Stomach smooth muscle (tissue), 2 donors: ENCODE measurements around the gene CADPS.

Source experiments
- H3K27ac ChIP-seq: one replicate; pipeline ENCODE4 v1.7.0; 2013; ENCODE audit warnings: mild to moderate bottlenecking, low read length, inconsistent platforms
- H3K27me3 ChIP-seq, 2 donors: one replicate each; pipeline ENCODE4 v1.7.0; 2013; ENCODE audit warnings: low read length in 2 of 2; ENCODE audit not compliant: insufficient read depth in 2 of 2, control insufficient read depth in 1 of 2
- H3K36me3 ChIP-seq, 2 donors: one replicate each; pipeline ENCODE4 v1.7.0; 2013; ENCODE audit warnings: low read length in 2 of 2; ENCODE audit not compliant: control insufficient read depth in 2 of 2, insufficient read depth in 2 of 2
- H3K4me1 ChIP-seq: one replicate; pipeline ENCODE4 v1.7.0; 2013; ENCODE audit warnings: low read length; ENCODE audit not compliant: control insufficient read depth, insufficient read depth
- H3K4me3 ChIP-seq, 2 donors: one replicate each; pipeline ENCODE4 v1.7.0; 2013; ENCODE audit warnings: low read length in 2 of 2
- H3K9ac ChIP-seq, 2 donors: one replicate each; pipeline ENCODE4 v1.7.0; 2013; ENCODE audit warnings: low read length in 2 of 2, mild to moderate bottlenecking in 1 of 2
- H3K9me3 ChIP-seq, 2 donors: one replicate each; pipeline ENCODE4 v1.7.0; 2013; ENCODE audit warnings: low read length in 2 of 2; ENCODE audit not compliant: control insufficient read depth in 2 of 2
- donor health status: healthy.
- donor health status: Pancreatic carcinoma.

Gene CADPS

DNA sequence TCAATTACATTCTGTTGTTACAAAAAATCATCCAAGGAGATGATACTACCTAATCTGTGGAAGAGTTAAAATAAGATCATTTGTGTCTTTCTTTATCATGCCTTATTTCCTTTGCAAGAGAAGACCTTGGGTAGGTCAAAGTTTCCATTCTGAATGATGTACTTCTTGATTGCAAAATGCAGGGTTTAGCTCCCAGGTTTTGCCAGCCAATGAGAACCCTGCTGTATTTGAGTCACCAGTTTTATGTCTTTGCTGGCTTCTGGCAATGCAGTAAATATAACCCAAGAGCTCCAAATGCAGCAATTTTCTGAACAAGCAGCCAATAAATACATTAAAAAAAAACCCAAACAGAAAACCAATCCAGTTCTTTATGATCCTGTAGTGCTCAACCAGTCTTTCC lies 204.9 kb downstream of the CADPS start:
- H3K9me3 ChIP-seq = no peaks in the 10 kb centered on the region
- H3K27me3 ChIP-seq = peaks cover 0 to 3% of the 10 kb centered on the region in 2 donors
- H3K9ac ChIP-seq = no peak overlapping the region
- H3K4me1 ChIP-seq = peaks cover 3% of the 10 kb centered on the region
- H3K36me3 ChIP-seq = no peaks in the 10 kb centered on the region
- no peak overlapping the region for H3K4me3 ChIP-seq
- H3K27ac ChIP-seq = no peak overlapping the region

DNA sequence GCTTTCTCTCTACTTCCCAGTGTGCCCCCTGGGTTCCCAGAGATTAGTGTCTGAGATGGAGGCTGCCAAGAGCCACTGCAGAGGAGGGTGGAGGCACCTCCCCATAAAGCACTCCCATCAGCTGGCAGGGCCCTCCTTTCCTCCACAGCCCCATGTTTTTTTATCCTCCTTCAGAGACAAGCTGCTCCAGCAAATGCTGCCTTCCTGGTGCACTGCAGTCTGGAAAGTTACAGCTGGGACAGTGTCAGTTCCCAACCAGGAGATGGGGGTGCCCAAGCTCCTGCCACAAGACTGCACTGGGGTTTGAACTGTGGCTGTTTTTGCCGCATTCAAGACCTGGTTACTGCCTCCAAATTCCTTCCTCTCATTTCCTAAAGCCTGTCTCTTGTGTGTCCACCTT lies 206.1 kb downstream of the CADPS start:
- H3K4me1 ChIP-seq = peaks cover 3% of the 10 kb centered on the region
- peaks cover 0 to 3% of the 10 kb centered on the region in 2 donors for H3K27me3 ChIP-seq
- H3K9me3 ChIP-seq = no peaks in the 10 kb centered on the region
- no peak overlapping the region for H3K9ac ChIP-seq
- H3K36me3 ChIP-seq = no peaks in the 10 kb centered on the region
- no peak overlapping the region for H3K4me3 ChIP-seq
- no peak overlapping the region for H3K27ac ChIP-seq

GRCh38 chr3:62667714-62668113 lies 207.5 kb downstream of the CADPS start:
- Histone ChIP-seq H3K27me3 (peaks cover 0 to 3% of the 10 kb centered on the region in 2 donors), H3K36me3 (no peaks in the 10 kb centered on the region), H3K9ac (no peak overlapping the region), H3K4me3 (no peak overlapping the region), H3K27ac (no peak overlapping the region), H3K9me3 (no peaks in the 10 kb centered on the region), H3K4me1 (peaks cover 3% of the 10 kb centered on the region)

DNA sequence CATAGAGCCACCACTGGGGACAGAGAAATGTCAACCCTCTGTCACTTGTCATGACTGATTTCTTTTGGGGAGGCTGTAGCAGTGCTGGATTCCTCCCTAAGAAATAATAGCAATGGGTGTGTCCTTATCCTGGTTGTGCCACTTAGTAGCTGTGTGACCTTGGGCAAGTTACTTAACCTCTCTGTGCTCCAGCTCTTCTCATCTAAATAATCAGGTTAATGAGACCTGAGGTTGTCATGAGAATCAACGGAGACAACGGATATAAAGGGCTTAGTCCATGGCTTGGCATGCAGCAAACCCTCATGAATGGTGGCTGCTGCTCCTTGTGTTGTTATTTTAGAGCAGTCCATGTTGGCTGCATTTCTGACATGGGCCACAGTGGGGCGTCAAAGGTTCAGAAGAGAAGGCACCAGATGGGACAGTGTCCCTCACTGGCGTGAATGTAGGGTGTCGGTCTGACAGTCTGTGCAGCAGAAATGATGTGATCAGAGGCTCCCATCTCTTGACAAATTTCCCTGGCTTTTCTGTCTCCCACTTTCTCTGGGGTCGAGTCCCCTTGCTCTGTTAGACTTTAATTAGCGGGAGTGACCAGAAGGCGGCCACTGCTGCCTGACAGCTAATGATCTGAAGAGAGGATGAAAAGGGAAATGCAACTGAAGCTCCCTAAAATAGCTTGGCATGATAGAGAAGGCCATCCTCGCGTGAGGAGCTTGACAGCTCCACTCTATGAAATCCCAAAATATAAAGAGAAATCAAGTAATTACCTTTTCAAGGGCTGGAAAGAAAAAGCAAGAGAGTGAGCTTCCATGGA lies 209.4 kb downstream of the CADPS start:
- no peak overlapping the region for H3K9ac ChIP-seq
- H3K27ac ChIP-seq = no peak overlapping the region
- peaks cover 0 to 3% of the 10 kb centered on the region in 2 donors for H3K27me3 ChIP-seq
- no peak overlapping the region for H3K4me3 ChIP-seq
- no peaks in the 10 kb centered on the region for H3K9me3 ChIP-seq
- H3K36me3 ChIP-seq = no peaks in the 10 kb centered on the region
- peaks cover 3% of the 10 kb centered on the region for H3K4me1 ChIP-seq

GRCh38 chr3:62662677-62663076 lies 212.5 kb downstream of the CADPS start:
- H3K9ac ChIP-seq = no peak overlapping the region
- H3K9me3 ChIP-seq = no peaks in the 10 kb centered on the region
- no peak overlapping the region for H3K4me3 ChIP-seq
- H3K4me1 ChIP-seq = peaks cover 3% of the 10 kb centered on the region
- no peak overlapping the region for H3K27ac ChIP-seq
- peaks cover 0 to 8% of the 10 kb centered on the region in 2 donors for H3K27me3 ChIP-seq
- H3K36me3 ChIP-seq = no peaks in the 10 kb centered on the region

DNA sequence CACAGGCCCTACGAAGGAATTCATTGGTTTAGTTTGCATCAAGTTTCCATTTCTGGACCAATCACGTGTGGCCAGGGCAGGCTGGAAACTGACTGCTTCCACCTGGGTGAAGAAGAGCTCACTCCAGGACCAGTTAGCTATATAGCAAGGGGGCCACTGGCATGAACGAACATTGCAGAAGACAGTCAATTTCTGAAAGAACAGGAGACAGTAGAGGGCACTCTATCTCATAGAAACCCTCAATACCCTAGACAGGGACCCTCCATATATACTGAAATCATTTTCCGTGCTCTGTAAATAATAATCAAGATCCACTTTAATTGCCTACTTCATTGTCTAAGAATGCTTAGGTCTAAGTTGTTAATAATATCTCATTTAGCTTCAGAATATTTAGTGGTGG lies 215.6 kb downstream of the CADPS start:
- no peak overlapping the region for H3K9ac ChIP-seq
- H3K4me1 ChIP-seq = no peaks in the 10 kb centered on the region
- peaks cover 0 to 5% of the 10 kb centered on the region in 2 donors for H3K27me3 ChIP-seq
- no peaks in the 10 kb centered on the region for H3K9me3 ChIP-seq
- H3K36me3 ChIP-seq = no peaks in the 10 kb centered on the region
- no peak overlapping the region for H3K4me3 ChIP-seq
- no peak overlapping the region for H3K27ac ChIP-seq

DNA sequence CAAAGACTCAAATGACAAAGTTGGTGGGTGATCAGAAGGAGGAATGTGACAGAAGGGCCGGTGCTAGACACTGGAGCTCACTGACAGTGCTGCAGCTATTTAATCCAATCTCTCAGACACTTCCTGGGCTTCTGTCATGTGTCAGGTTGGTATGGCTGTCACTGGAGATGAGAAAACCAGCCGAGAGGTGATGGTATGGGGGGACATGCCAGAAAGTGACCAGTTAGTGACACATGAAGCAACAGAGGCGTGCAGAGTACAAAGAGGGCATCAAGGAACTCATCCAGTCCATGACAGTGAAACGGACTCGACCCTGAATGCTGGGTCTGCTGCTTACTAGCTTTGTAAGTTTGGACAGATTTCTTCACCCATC lies 219.5 kb downstream of the CADPS start:
- no peak overlapping the region for H3K27ac ChIP-seq
- peaks cover 6 to 8% of the 10 kb centered on the region in 2 donors for H3K27me3 ChIP-seq
- no peak overlapping the region for H3K4me3 ChIP-seq
- H3K4me1 ChIP-seq = no peaks in the 10 kb centered on the region
- H3K9me3 ChIP-seq = no peaks in the 10 kb centered on the region
- H3K36me3 ChIP-seq = no peaks in the 10 kb centered on the region
- no peak overlapping the region for H3K9ac ChIP-seq

DNA sequence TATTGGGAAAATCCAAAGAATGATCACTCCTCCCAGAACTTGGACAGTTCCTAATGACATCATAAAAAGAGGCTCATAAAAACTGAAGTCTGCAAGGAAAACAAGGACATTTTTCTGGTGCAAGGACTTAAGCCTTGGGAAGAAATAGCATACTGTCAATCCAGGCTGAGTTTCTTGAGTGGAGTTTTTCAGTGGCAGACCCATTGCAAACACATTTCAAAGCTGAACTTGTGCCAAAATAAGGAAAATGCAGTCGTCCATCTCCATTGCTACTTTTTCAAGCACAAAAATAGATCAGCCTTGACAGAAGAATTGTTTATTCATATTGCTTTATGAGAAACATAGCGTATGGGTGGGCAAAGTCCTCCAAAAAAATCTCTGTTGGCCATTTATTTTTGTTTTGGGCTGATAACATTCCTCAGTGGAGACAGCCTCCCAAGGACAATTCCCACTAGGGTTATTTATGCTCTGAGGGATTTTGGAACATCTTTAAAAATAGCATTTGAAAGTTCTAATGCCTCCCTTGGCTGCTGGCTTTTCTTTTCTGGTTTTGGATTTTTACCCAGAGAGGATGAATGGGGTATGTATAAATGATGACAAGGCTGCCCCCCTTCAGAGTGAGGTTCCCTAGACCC lies 220.0 kb downstream of the CADPS start:
- Histone ChIP-seq H3K9ac (no peak overlapping the region), H3K27me3 (peaks cover 6 to 8% of the 10 kb centered on the region in 2 donors), H3K9me3 (no peaks in the 10 kb centered on the region), H3K4me1 (no peaks in the 10 kb centered on the region), H3K27ac (no peak overlapping the region), H3K4me3 (no peak overlapping the region), H3K36me3 (no peaks in the 10 kb centered on the region)

DNA sequence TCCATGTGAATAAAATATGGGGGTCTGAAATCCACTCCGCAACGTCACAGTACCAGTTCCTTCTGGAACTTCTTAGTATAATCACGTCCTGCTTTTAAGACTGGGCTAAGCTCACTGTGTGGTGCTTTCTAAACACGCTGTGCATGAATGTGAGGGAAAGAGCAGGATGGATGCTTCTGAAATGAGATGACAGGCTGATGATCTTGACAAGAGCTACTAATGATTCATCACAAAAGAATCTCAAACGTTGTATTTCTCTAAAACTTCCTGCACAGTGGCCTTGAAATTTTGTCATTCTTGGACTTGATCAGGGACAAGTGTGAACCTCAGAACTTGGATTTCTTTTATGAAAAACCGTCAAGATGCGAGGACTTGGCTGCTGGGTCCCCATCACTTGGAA lies 221.4 kb downstream of the CADPS start:
- Histone ChIP-seq H3K4me3 (no peak overlapping the region), H3K27me3 (peaks cover 3 to 6% of the 10 kb centered on the region in 2 donors), H3K9ac (no peak overlapping the region)

GRCh38 chr3:62647711-62648110 lies 227.5 kb downstream of the CADPS start:
- H3K4me1 ChIP-seq = no peaks in the 10 kb centered on the region
- no peak overlapping the region for H3K9ac ChIP-seq
- no peaks in the 10 kb centered on the region for H3K36me3 ChIP-seq
- peaks cover 0 to 3% of the 10 kb centered on the region in 2 donors for H3K27me3 ChIP-seq
- H3K27ac ChIP-seq = no peak overlapping the region
- H3K9me3 ChIP-seq = no peaks in the 10 kb centered on the region
- H3K4me3 ChIP-seq = no peak overlapping the region

More for the DNA sequence above, 221.4 kb downstream of the CADPS start:
- Histone ChIP-seq H3K4me1 (no peaks in the 10 kb centered on the region), H3K27ac (no peak overlapping the region), H3K9me3 (no peaks in the 10 kb centered on the region), H3K36me3 (no peaks in the 10 kb centered on the region)

GRCh38 chr3:62644493-62644892 lies 230.7 kb downstream of the CADPS start:
- no peak overlapping the region for H3K27ac ChIP-seq
- H3K36me3 ChIP-seq = no peaks in the 10 kb centered on the region
- no peaks in the 10 kb centered on the region for H3K27me3 ChIP-seq
- H3K9ac ChIP-seq = no peak overlapping the region
- H3K9me3 ChIP-seq = no peaks in the 10 kb centered on the region
- H3K4me3 ChIP-seq = no peak overlapping the region
- no peaks in the 10 kb centered on the region for H3K4me1 ChIP-seq
